GM12878 (cell line): ENCODE data around the gene LYL1. TPM values are rescaled to one million over a fixed set of nuclear protein-coding genes. Genes with fewer than 3 reads are reported as not detected.

Experiments used
- BCLAF1 ChIP-seq: fragments of 450-650 bp; IDR thresholded peaks from 2 replicates; pipeline ENCODE4 v1.6.1; 2017; ENCODE audit warnings: antibody characterized with exemption, mild to moderate bottlenecking, moderate library complexity
- ESRRA ChIP-seq: IDR thresholded peaks from 2 replicates; pipeline ENCODE4 v1.6.1; 2012; ENCODE audit warnings: mild to moderate bottlenecking, low read length, improper control_type of control experiment
- GABPA ChIP-seq: IDR thresholded peaks from 2 replicates; pipeline ENCODE4 v1.6.1; 2014; ENCODE audit warnings: antibody characterized with exemption, low read depth, mild to moderate bottlenecking, inconsistent platforms
- IKZF1 ChIP-seq: fragments of 450-650 bp; conservative IDR thresholded peaks from 2 replicates; pipeline ENCODE4 v1.6.1; 2017; ENCODE audit warnings: antibody characterized with exemption, mild to moderate bottlenecking
- LARP7 ChIP-seq: fragments of 450-650 bp; IDR thresholded peaks from 2 replicates; pipeline ENCODE4 v1.6.1; 2017; ENCODE audit warnings: mild to moderate bottlenecking
- RCOR1 ChIP-seq: conservative IDR thresholded peaks from 2 replicates; pipeline ENCODE4 v1.6.1; 2012; ENCODE audit warnings: low read depth, low read length, improper control_type of control experiment
- SKIL ChIP-seq: fragments of 450-650 bp; IDR thresholded peaks from 2 replicates; pipeline ENCODE4 v1.6.1; 2017; ENCODE audit warnings: mild to moderate bottlenecking, low read depth, inconsistent platforms; ENCODE audit not compliant: poor library complexity, severe bottlenecking
- TCF3 ChIP-seq: IDR thresholded peaks from 2 replicates; pipeline ENCODE4 v1.6.1; 2012; ENCODE audit warnings: low read depth, mild to moderate bottlenecking, low read length, borderline replicate concordance; ENCODE audit not compliant: insufficient read depth
- ZZZ3 ChIP-seq: IDR thresholded peaks from 2 replicates; pipeline ENCODE4 v1.6.1; 2011; ENCODE audit warnings: low read depth; ENCODE audit not compliant: control insufficient read depth, insufficient read length
- polyA plus RNA-seq, 11 experiments: library from polyadenylated mRNA; depleted of rRNA in 4 of 11; unstranded in 6 of 11; stranded (reverse) in 5 of 11; fragments of >200 nt; fragmentation: Nextera tagmentation in 4 of 11; fragmentation: Illumina TruSeq in 1 of 11; extraction: Ambion mirVana in 4 of 11; extraction: Trizol in 1 of 11; gene quantifications; 1 replicate in 1 of 11; 2 replicates in 10 of 11; pipeline versions ENCODE4 v1.2.1 to v1.2.3, GENCODE V29; 2011 to 2016; ENCODE audit warnings: inconsistent platforms in 2 of 11, missing spikeins in 2 of 11, low read depth in 1 of 11
- total RNA-seq, 4 experiments: library from RNA; depleted of rRNA in 3 of 4; stranded (reverse); fragments of >200 nt in 3 of 4; fragmentation: Illumina TruSeq in 1 of 4; extraction: Trizol in 1 of 4; gene quantifications; 2 replicates each; pipeline versions ENCODE4 v1.2.1 to v1.2.3, GENCODE V29; 2013 to 2021

The LYL1 gene
- total and polyA plus RNA-seq, 10 of the 15 experiments (the other 5 are each of a cell fraction or from before 2014, with no cell fraction given) = 0.10 to 34.8 (median 4.4) TPM

GRCh38 chr19:13066226-13066625 lies 36.4 kb downstream of the LYL1 start (continued):
- TF ChIP-seq IKZF1 (no peak), RCOR1 (no peak), ZZZ3 (no peak), GABPA (no peak), LARP7 (no peak), TCF3 (no peak), SKIL (no peak), BCLAF1 (no peak), ESRRA (no peak)
